HG03196 (cell line): Measurements from ENCODE around the gene SLC45A2.
"Not testable (repeated sequence)": the region's sequence is repeated elsewhere in the genome, so short reads cannot be mapped to it uniquely, and the experiment has no call there.

Experiments used
- ATAC-seq: cut with Tn5 transposase; IDR thresholded peaks from one replicate; pipeline ENCODE4 v1.9.1; 2021; ENCODE audit not compliant: unreplicated experiment

Gene SLC45A2

GRCh38 chr5:33969572-33970452, 14.7 kb downstream of the SLC45A2 start:
- ATAC-seq: no peak

- ATAC-seq: no peak
These were observed 16.1 kb downstream of the SLC45A2 start for GRCh38 chr5:33968211-33969005.

- no peak for ATAC-seq
These were observed 17.7 kb downstream of the SLC45A2 start for GRCh38 chr5:33966805-33967204.

GRCh38 chr5:33964132-33964700, 20.3 kb downstream of the SLC45A2 start:
- no peak for ATAC-seq

GRCh38 chr5:33958176-33958575, 26.3 kb downstream of the SLC45A2 start:
- no peak for ATAC-seq

GRCh38 chr5:33957577-33958150, 26.8 kb downstream of the SLC45A2 start:
- no peak for ATAC-seq

GRCh38 chr5:33952175-33952574, 32.3 kb downstream of the SLC45A2 start:
- ATAC-seq: not testable (repeated sequence)

GRCh38 chr5:33944543-33945132, 39.9 kb downstream of the SLC45A2 start:
- ATAC-seq: no peak

- ATAC-seq: no peak
These were observed 43.4 kb downstream of the SLC45A2 start for GRCh38 chr5:33941090-33941489.

- ATAC-seq: no peak
These were observed 44.8 kb downstream of the SLC45A2 start for GRCh38 chr5:33939556-33940262.

- ATAC-seq: no peak
These were observed 45.6 kb downstream of the SLC45A2 start for GRCh38 chr5:33938881-33939280.

- no peak for ATAC-seq
These were observed 46.0 kb downstream of the SLC45A2 start for GRCh38 chr5:33938507-33938796.

GRCh38 chr5:33937707-33938506, 46.6 kb downstream of the SLC45A2 start:
- ATAC-seq: no peak

GRCh38 chr5:33937017-33937706, 47.3 kb downstream of the SLC45A2 start:
- ATAC-seq: no peak

- ATAC-seq: no peak
These were observed 48.0 kb downstream of the SLC45A2 start, which contains the start of gene RXFP3 for GRCh38 chr5:33936381-33937016. RXFP3 (plus strand) TSS chr5:33936386; CDS start chr5:33936741, 355 bp downstream.

- ATAC-seq: no peak
These were observed 48.5 kb downstream of the SLC45A2 start for GRCh38 chr5:33936004-33936380.

GRCh38 chr5:33934176-33934575, 50.3 kb downstream of the SLC45A2 start:
- peak; percentile 25 for ATAC-seq

- peak; percentile 63 for ATAC-seq
These were observed 50.7 kb downstream of the SLC45A2 start for GRCh38 chr5:33933723-33934169.
